Colonic mucosa (tissue), 4 donors: ENCODE measurements around the gene MAP3K2. TPM values are rescaled to one million over a fixed set of nuclear protein-coding genes. Genes with fewer than 3 reads are reported as not detected.

Experiments used
- DNase-seq: peaks from one replicate; pipeline ENCODE4 v3.0.0-alpha.2; 2020
- H3K27ac ChIP-seq: fragments of 200-600 bp; one replicate; pipeline ENCODE4 v1.8.0; 2021
- H3K27me3 ChIP-seq: fragments of 200-600 bp; one replicate; pipeline ENCODE4 v1.8.0; 2021
- H3K36me3 ChIP-seq: fragments of 200-600 bp; one replicate; pipeline ENCODE4 v1.8.0; 2021
- H3K4me1 ChIP-seq: fragments of 200-600 bp; one replicate; pipeline ENCODE4 v1.8.0; 2021; ENCODE audit warnings: mild to moderate bottlenecking
- H3K4me3 ChIP-seq: fragments of 200-600 bp; one replicate; pipeline ENCODE4 v1.8.0; 2021
- H3K9ac ChIP-seq, 2 donors: one replicate each; pipeline ENCODE4 v1.7.0; 2013; ENCODE audit warnings: control low read depth in 2 of 2, low read depth in 2 of 2, low read length in 2 of 2
- H3K9me3 ChIP-seq: fragments of 200-600 bp; one replicate; pipeline ENCODE4 v1.8.0; 2021
- intact Hi-C: fragments of 100-400 bp; cut with DNase I; formaldehyde crosslinking; loops from one replicate; pipeline ENCODE4 v1.14.1; 2022
- total RNA-seq, 2 donors: library from RNA; stranded (reverse); fragmentation: NEBNext Ultra II Directional in 1 of 2; extraction: Animal tissue kit (Norgen Biotek cat#: 25700) in 1 of 2; gene quantifications; one replicate each; pipeline ENCODE4 v1.2.1, GENCODE V29; 2021
- TF ChIP-seq, protein P1 (sequence below): fragments of 200-600 bp; IDR thresholded peaks from one replicate; pipeline ENCODE4 v1.8.0; 2022; ENCODE audit warnings: antibody characterized with exemption, mild to moderate bottlenecking
- donor health status: healthy.
- donor health status: DM: no; HTN: no; CAD: no.
- donor health status: DM: no; HTN: no; CAD: no.

MAP3K2 gene
- total RNA-seq, 2 donors from 2014 or later, result 53.8 to 76.0 TPM

DNA sequence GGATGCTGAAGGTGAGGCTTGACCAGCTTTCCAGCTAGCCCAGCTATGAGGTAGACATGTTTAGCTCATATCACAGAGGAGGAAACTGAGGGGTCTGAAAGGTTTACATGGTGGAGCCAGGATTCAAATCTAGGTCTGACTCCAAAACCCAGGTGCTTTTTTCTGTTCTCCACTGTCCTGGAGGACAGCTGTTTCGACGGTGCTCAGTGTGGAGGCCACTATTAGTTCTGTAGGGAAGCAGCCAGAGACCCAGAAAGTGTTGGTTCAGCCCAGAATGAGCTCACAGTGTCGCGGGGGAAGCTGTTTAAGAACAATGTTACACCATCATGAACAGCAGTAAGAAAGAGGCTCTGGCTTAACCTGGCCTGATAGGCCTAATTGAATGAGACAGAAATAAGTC, 41.5 kb upstream of the MAP3K2 start:
- no peak overlapping the region for H3K27ac ChIP-seq
- no peak overlapping the region for H3K4me3 ChIP-seq
- TF ChIP-seq, protein P1, sequence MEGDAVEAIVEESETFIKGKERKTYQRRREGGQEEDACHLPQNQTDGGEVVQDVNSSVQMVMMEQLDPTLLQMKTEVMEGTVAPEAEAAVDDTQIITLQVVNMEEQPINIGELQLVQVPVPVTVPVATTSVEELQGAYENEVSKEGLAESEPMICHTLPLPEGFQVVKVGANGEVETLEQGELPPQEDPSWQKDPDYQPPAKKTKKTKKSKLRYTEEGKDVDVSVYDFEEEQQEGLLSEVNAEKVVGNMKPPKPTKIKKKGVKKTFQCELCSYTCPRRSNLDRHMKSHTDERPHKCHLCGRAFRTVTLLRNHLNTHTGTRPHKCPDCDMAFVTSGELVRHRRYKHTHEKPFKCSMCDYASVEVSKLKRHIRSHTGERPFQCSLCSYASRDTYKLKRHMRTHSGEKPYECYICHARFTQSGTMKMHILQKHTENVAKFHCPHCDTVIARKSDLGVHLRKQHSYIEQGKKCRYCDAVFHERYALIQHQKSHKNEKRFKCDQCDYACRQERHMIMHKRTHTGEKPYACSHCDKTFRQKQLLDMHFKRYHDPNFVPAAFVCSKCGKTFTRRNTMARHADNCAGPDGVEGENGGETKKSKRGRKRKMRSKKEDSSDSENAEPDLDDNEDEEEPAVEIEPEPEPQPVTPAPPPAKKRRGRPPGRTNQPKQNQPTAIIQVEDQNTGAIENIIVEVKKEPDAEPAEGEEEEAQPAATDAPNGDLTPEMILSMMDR, result no peak
- H3K9ac ChIP-seq, result no peak overlapping the region
- no peak for DNase-seq
- intact Hi-C loops, result no loop called here
- no peaks in the 10 kb centered on the region for H3K36me3 ChIP-seq
- H3K9me3 ChIP-seq, result no peaks in the 10 kb centered on the region
- no peaks in the 10 kb centered on the region for H3K4me1 ChIP-seq
- no peaks in the 10 kb centered on the region for H3K27me3 ChIP-seq

DNA sequence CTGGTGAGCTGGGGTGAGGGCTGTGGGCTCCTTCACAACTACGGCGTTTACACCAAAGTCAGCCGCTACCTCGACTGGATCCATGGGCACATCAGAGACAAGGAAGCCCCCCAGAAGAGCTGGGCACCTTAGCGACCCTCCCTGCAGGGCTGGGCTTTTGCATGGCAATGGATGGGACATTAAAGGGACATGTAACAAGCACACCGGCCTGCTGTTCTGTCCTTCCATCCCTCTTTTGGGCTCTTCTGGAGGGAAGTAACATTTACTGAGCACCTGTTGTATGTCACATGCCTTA, 41.0 kb upstream of the MAP3K2 start:
- no peak for DNase-seq
- Histone ChIP-seq H3K36me3 (no peaks in the 10 kb centered on the region), H3K27ac (no peak overlapping the region), H3K9ac (no peak overlapping the region), H3K4me1 (no peaks in the 10 kb centered on the region), H3K27me3 (peaks cover 2% of the 10 kb centered on the region), H3K9me3 (no peaks in the 10 kb centered on the region), H3K4me3 (no peak overlapping the region)
- TF ChIP-seq, protein P1, result no peak
- intact Hi-C loops, result no loop called here

DNA sequence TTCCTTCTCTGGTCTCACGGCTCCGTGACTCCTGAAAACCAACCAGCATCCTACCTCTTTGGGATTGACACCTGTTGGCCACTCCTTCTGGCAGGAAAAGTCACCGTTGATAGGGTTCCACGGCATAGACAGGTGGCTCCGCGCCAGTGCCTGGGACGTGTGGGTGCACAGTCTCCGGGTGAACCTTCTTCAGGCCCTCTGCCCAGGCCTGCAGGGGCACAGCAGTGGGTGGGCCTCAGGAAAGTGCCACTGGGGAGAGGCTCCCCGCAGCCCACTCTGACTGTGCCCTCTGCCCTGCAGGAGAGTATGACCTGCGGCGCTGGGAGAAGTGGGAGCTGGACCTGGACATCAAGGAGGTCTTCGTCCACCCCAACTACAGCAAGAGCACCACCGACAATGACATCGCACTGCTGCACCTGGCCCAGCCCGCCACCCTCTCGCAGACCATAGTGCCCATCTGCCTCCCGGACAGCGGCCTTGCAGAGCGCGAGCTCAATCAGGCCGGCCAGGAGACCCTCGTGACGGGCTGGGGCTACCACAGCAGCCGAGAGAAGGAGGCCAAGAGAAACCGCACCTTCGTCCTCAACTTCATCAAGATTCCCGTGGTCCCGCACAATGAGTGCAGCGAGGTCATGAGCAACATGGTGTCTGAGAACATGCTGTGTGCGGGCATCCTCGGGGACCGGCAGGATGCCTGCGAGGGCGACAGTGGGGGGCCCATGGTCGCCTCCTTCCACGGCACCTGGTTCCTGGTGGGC, 40.5 kb upstream of the MAP3K2 start:
- no peaks in the 10 kb centered on the region for H3K9me3 ChIP-seq
- H3K4me3 ChIP-seq, result no peak overlapping the region
- H3K36me3 ChIP-seq, result no peaks in the 10 kb centered on the region
- intact Hi-C loops, result no loop called here
- peaks cover 1% of the 10 kb centered on the region for H3K4me1 ChIP-seq
- TF ChIP-seq, protein P1, result no peak
- peaks cover 7% of the 10 kb centered on the region for H3K27me3 ChIP-seq
- no peak for DNase-seq
- H3K9ac ChIP-seq, result no peak overlapping the region
- no peak overlapping the region for H3K27ac ChIP-seq

DNA sequence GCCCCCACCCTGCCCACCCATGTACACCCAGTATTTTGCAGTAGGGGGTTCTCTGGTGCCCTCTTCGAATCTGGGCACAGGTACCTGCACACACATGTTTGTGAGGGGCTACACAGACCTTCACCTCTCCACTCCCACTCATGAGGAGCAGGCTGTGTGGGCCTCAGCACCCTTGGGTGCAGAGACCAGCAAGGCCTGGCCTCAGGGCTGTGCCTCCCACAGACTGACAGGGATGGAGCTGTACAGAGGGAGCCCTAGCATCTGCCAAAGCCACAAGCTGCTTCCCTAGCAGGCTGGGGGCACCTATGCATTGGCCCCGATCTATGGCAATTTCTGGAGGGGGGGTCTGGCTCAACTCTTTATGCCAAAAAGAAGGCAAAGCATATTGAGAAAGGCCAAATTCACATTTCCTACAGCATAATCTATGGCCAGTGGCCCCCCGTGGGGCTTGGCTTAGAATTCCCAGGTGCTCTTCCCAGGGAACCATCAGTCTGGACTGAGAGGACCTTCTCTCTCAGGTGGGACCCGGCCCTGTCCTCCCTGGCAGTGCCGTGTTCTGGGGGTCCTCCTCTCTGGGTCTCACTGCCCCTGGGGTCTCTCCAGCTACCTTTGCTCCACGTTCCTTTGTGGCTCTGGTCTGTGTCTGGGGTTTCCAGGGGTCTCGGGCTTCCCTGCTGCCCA, 39.7 kb upstream of the MAP3K2 start:
- Histone ChIP-seq H3K4me3 (no peak overlapping the region), H3K27ac (no peak overlapping the region), H3K9ac (no peak overlapping the region), H3K9me3 (no peaks in the 10 kb centered on the region), H3K4me1 (peaks cover 8% of the 10 kb centered on the region), H3K27me3 (peaks cover 14% of the 10 kb centered on the region), H3K36me3 (no peaks in the 10 kb centered on the region)
- intact Hi-C loops, result no loop called here
- TF ChIP-seq, protein P1, result no peak
- DNase-seq, result no peak

DNA sequence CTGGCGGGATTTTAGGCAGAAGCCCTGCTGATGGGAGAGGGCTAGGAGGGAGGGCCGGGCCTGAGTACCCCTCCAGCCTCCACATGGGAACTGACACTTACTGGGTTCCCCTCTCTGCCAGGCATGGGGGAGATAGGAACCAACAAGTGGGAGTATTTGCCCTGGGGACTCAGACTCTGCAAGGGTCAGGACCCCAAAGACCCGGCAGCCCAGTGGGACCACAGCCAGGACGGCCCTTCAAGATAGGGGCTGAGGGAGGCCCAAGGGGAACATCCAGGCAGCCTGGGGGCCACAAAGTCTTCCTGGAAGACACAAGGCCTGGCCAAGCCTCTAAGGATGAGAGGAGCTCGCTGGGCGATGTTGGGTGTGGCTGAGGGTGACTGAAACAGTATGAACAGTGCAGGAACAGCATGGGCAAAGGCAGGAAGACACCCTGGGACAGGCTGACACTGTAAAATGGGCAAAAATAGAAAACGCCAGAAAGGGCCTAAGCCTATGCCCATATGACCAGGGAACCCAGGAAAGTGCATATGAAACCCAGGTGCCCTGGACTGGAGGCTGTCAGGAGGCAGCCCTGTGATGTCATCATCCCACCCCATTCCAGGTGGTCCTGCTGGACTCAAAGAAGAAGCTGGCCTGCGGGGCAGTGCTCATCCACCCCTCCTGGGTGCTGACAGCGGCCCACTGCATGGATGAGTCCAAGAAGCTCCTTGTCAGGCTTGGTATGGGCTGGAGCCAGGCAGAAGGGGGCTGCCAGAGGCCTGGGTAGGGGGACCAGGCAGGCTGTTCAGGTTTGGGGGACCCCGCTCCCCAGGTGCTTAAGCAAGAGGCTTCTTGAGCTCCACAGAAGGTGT, 39.0 kb upstream of the MAP3K2 start:
- intact Hi-C loops, result no loop called here
- Histone ChIP-seq H3K4me3 (no peak overlapping the region), H3K9me3 (no peaks in the 10 kb centered on the region), H3K36me3 (no peaks in the 10 kb centered on the region), H3K27me3 (peaks cover 18% of the 10 kb centered on the region), H3K9ac (no peak overlapping the region), H3K4me1 (peaks cover 9% of the 10 kb centered on the region), H3K27ac (no peak overlapping the region)
- TF ChIP-seq, protein P1, result no peak
- no peak for DNase-seq
